Body of pancreas (tissue), 4 donors: ENCODE measurements around the gene ERMP1.

Experiments
- POLR2A ChIP-seq, 3 donors: fragments of 450-650 bp; IDR thresholded peaks; one replicate each; pipeline ENCODE4 v1.6.1; 2016; ENCODE audit warnings: antibody characterized with exemption in 3 of 3, mild to moderate bottlenecking in 2 of 3
- TF ChIP-seq, protein P1 (sequence below), 7 experiments: fragments of 450-650 bp in 4 of 7; fragments of 200-600 bp in 3 of 7; sonication (generic) in 3 of 7; IDR thresholded peaks; one replicate each; pipeline ENCODE4 v1.5.1; 2016 to 2019; ENCODE audit warnings: antibody characterized with exemption in 7 of 7

DNA sequence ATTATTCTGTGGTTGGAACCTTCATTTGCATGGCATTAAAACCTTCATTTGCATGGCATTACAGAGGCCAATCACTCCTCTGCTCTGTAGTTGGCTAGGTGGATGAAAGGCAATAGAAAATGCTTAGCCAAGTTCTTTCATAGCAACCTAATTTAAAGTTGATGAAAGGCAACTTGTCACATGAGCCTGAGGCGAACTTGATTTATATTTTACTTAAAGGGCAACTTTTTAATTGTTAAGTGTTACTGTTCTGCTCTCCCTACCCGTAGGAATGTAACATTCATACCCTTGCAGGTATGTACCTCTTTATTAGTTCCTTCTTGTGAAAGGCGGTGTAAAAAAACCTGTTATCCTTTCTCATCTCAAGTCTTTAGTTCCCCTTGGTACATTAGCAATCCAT is 7.9 kb upstream of the ERMP1 start:
- TF ChIP-seq, protein P1, sequence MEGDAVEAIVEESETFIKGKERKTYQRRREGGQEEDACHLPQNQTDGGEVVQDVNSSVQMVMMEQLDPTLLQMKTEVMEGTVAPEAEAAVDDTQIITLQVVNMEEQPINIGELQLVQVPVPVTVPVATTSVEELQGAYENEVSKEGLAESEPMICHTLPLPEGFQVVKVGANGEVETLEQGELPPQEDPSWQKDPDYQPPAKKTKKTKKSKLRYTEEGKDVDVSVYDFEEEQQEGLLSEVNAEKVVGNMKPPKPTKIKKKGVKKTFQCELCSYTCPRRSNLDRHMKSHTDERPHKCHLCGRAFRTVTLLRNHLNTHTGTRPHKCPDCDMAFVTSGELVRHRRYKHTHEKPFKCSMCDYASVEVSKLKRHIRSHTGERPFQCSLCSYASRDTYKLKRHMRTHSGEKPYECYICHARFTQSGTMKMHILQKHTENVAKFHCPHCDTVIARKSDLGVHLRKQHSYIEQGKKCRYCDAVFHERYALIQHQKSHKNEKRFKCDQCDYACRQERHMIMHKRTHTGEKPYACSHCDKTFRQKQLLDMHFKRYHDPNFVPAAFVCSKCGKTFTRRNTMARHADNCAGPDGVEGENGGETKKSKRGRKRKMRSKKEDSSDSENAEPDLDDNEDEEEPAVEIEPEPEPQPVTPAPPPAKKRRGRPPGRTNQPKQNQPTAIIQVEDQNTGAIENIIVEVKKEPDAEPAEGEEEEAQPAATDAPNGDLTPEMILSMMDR (IDR thresholded peaks at IDR 0.05), result no peak
- TF ChIP-seq POLR2A (IDR thresholded peaks at IDR 0.05), result no peak
